GM21360 (cell line): ENCODE data around the gene LSAMP.
"Not testable (repeated sequence)": the region's sequence is repeated elsewhere in the genome, so short reads cannot be mapped to it uniquely, and the experiment has no call there.

Experiments used
- ATAC-seq: cut with Tn5 transposase; IDR thresholded peaks from one replicate; pipeline ENCODE4 v1.9.1; 2021; ENCODE audit warnings: mild to moderate bottlenecking, moderate library complexity; ENCODE audit not compliant: unreplicated experiment

Gene LSAMP

GRCh38 chr3:116124166-116124565 is 321.1 kb downstream of the LSAMP start:
- ATAC-seq, result no peak

GRCh38 chr3:116118475-116119169 is 326.7 kb downstream of the LSAMP start:
- no peak for ATAC-seq

GRCh38 chr3:116114586-116114985 is 330.7 kb downstream of the LSAMP start:
- no peak for ATAC-seq

- no peak for ATAC-seq
Measured at GRCh38 chr3:116112696-116113095, 332.6 kb downstream of the LSAMP start.

GRCh38 chr3:116111765-116112164 is 333.5 kb downstream of the LSAMP start:
- no peak for ATAC-seq

- ATAC-seq, result no peak
Measured at GRCh38 chr3:116103868-116104530, 341.3 kb downstream of the LSAMP start.

GRCh38 chr3:116102037-116102436 is 343.2 kb downstream of the LSAMP start:
- ATAC-seq, result no peak

GRCh38 chr3:116097226-116097625 is 348.1 kb downstream of the LSAMP start:
- ATAC-seq, result no peak

GRCh38 chr3:116096631-116097030 is 348.7 kb downstream of the LSAMP start:
- no peak for ATAC-seq

GRCh38 chr3:116093374-116093773 is 351.9 kb downstream of the LSAMP start:
- ATAC-seq, result no peak

GRCh38 chr3:116087426-116087825 is 357.9 kb downstream of the LSAMP start:
- no peak for ATAC-seq

- ATAC-seq, result no peak
Measured at GRCh38 chr3:116084999-116085791, 360.1 kb downstream of the LSAMP start.

GRCh38 chr3:116083683-116084082 is 361.6 kb downstream of the LSAMP start:
- no peak for ATAC-seq

GRCh38 chr3:116078561-116078960 is 366.7 kb downstream of the LSAMP start:
- ATAC-seq, result no peak

- no peak for ATAC-seq
Measured at GRCh38 chr3:116077557-116077956, 367.7 kb downstream of the LSAMP start.

- no peak for ATAC-seq
Measured at GRCh38 chr3:116077059-116077458, 368.2 kb downstream of the LSAMP start.

GRCh38 chr3:116070516-116071278 is 374.6 kb downstream of the LSAMP start:
- not testable (repeated sequence) for ATAC-seq

GRCh38 chr3:116070061-116070460 is 375.2 kb downstream of the LSAMP start:
- no peak for ATAC-seq

GRCh38 chr3:116069024-116069423 is 376.3 kb downstream of the LSAMP start:
- no peak for ATAC-seq

- peak; percentile 99 for ATAC-seq
Measured at GRCh38 chr3:116067326-116067725, 378.0 kb downstream of the LSAMP start.

GRCh38 chr3:116065501-116065900 is 379.8 kb downstream of the LSAMP start:
- no peak for ATAC-seq
